C4-2B (cell line): ENCODE results near the gene LSM7.

Source experiments
- CTCF ChIP-seq: fragments of 450-650 bp; conservative IDR thresholded peaks from 2 replicates; pipeline ENCODE4 v1.5.1; 2017; ENCODE audit warnings: mild to moderate bottlenecking
- ZFX ChIP-seq: fragments of 450-650 bp; IDR thresholded peaks from 2 replicates; pipeline ENCODE4 v1.6.1; 2017

- TF ChIP-seq CTCF (no peak), ZFX (no peak)
These were observed 12.9 kb upstream of the LSM7 start for GRCh38 chr19:2341244-2341751.
